HCT116 (cell line): Measurements from ENCODE around the gene RCN2. TPM values are rescaled to one million over a fixed set of nuclear protein-coding genes. Genes with fewer than 3 reads are reported as not detected.

ENCODE experiments used
- ATAC-seq: fragments of 200-7000 bp; cut with Tn5 transposase; 2 replicates; pipeline ENCODE4 v1.9.1; 2020; ENCODE audit warnings: mild to moderate bottlenecking, moderate library complexity
- BruUV-seq: library from RNA; stranded (reverse); fragments of 400-500 nt; replicated peaks from 2 replicates; lab custom pipeline; 2021; lab: Mats Ljungman, UMichigan
- CTCF ChIA-PET: fragments of 300-600 bp; sonication (Branson Sonifier 250); formaldehyde crosslinking; loops from one replicate; lab custom pipeline; 2021; ENCODE audit warnings: antibody characterized with exemption; lab: Charles Lee
- POLR2A ChIA-PET: fragments of 300-600, 350-600 bp; sonication (Branson Sonifier 250); formaldehyde crosslinking; loops from one replicate; lab custom pipeline; 2021; ENCODE audit warnings: antibody characterized with exemption; lab: Charles Lee
- RAD21 ChIA-PET, 2 experiments: fragments of 300-600 bp; sonication (Branson Sonifier 250); formaldehyde crosslinking; loops; one replicate each; lab custom pipeline; 2023; ENCODE audit warnings: low total read pairs in 2 of 2; ENCODE audit not compliant: uncharacterized antibody in 2 of 2, unreplicated experiment in 2 of 2, low non-redundant PET in 1 of 2; lab: Charles Lee
- DNase-seq: peaks from one replicate; pipeline ENCODE4 v3.0.0-alpha.2; 2010; ENCODE audit warnings: low read depth, low spot score
- H2AFZ ChIP-seq: fragments of 200-600 bp; shearing (Covaris generic), sonication (generic); 2 replicates; pipeline ENCODE4 v1.6.1; 2017; ENCODE audit warnings: low read depth, mixed run types, mixed read lengths, antibody characterized with exemption, low read length; ENCODE audit not compliant: poor library complexity, severe bottlenecking
- H3K27ac ChIP-seq: 2 replicates; pipeline ENCODE4 v1.5.1; 2012; ENCODE audit warnings: low read depth, low read length
- H3K27me3 ChIP-seq: fragments of 200-600 bp; sonication (generic); 2 replicates; pipeline ENCODE4 v1.6.1; 2016; ENCODE audit warnings: mixed run types, low read length, mixed read lengths; ENCODE audit not compliant: insufficient read depth
- H3K36me3 ChIP-seq, 2 experiments: fragments of 200-500 bp in 1 of 2; fragments of 200-600 bp in 1 of 2; sonication (Bioruptor generic) in 1 of 2; sonication (generic) in 1 of 2; 2 replicates each; pipeline versions ENCODE4 v1.5.1 to v1.6.1; 2014 to 2016; ENCODE audit warnings: low read length in 2 of 2, inconsistent platforms in 1 of 2, mixed read lengths in 1 of 2, mixed run types in 1 of 2; ENCODE audit not compliant: insufficient read depth in 2 of 2, control insufficient read depth in 1 of 2
- H3K4me1 ChIP-seq, 2 experiments: fragments of 200-600 bp in 1 of 2; sonication (generic) in 1 of 2; 2 replicates each; pipeline versions ENCODE4 v1.5.1 to v1.6.1; 2012 to 2017; ENCODE audit warnings: low read length in 2 of 2, inconsistent platforms in 1 of 2, mild to moderate bottlenecking in 1 of 2, mixed read lengths in 1 of 2, mixed run types in 1 of 2, moderate library complexity in 1 of 2; ENCODE audit not compliant: insufficient read depth in 2 of 2, control insufficient read depth in 1 of 2
- H3K4me2 ChIP-seq: fragments of 200-600 bp; sonication (generic); 2 replicates; pipeline ENCODE4 v1.6.1; 2017; ENCODE audit warnings: mixed run types, low read length, mixed read lengths
- H3K4me3 ChIP-seq, 2 experiments: fragments of 200-600 bp in 1 of 2; sonication (generic) in 1 of 2; replicated peaks in 1 of 2; 2 replicates each; pipeline ENCODE4 v1.5.1; 2011 to 2016; ENCODE audit warnings: low read length in 2 of 2, control low read depth in 1 of 2, low read depth in 1 of 2, mild to moderate bottlenecking in 1 of 2, mixed read lengths in 1 of 2, mixed run types in 1 of 2
- H3K79me2 ChIP-seq: fragments of 200-600 bp; sonication (generic); 2 replicates; pipeline ENCODE4 v1.6.1; 2017; ENCODE audit warnings: mild to moderate bottlenecking, mixed run types, low read length, moderate library complexity, mixed read lengths; ENCODE audit not compliant: insufficient read depth
- H3K9ac ChIP-seq: fragments of 200-600 bp; sonication (generic); 2 replicates; pipeline ENCODE4 v1.6.1; 2016; ENCODE audit warnings: low read length, mixed read lengths
- H3K9me2 ChIP-seq: fragments of 200-600 bp; sonication (generic), shearing (Covaris generic); 2 replicates; pipeline ENCODE4 v1.6.1; 2017; ENCODE audit warnings: mixed run types, mild to moderate bottlenecking, moderate library complexity; ENCODE audit not compliant: insufficient read depth
- H3K9me3 ChIP-seq, 2 experiments: fragments of 200-500 bp in 1 of 2; fragments of 200-600 bp in 1 of 2; sonication (Bioruptor generic) in 1 of 2; sonication (generic) in 1 of 2; 2 replicates each; pipeline ENCODE4 v1.6.1; 2014 to 2017; ENCODE audit warnings: low read length in 2 of 2, mixed read lengths in 2 of 2, inconsistent platforms in 1 of 2, low read depth in 1 of 2, mild to moderate bottlenecking in 1 of 2, mixed run types in 1 of 2, moderate library complexity in 1 of 2; ENCODE audit not compliant: control insufficient read depth in 1 of 2, insufficient read depth in 1 of 2
- H4K20me1 ChIP-seq: fragments of 200-600 bp; sonication (generic), shearing (Covaris generic); 2 replicates; pipeline ENCODE4 v1.6.1; 2017; ENCODE audit warnings: mixed run types, mild to moderate bottlenecking, moderate library complexity; ENCODE audit not compliant: insufficient read depth
- ATF3 ChIP-seq: IDR thresholded peaks from 2 replicates; pipeline ENCODE4 v1.6.1; 2012
- CBX3 ChIP-seq: IDR thresholded peaks from 2 replicates; pipeline ENCODE4 v1.6.1; 2012; ENCODE audit warnings: low read depth
- EGR1 ChIP-seq: IDR thresholded peaks from 2 replicates; pipeline ENCODE4 v1.6.1; 2012; ENCODE audit warnings: low read depth
- ELF1 ChIP-seq: IDR thresholded peaks from 2 replicates; pipeline ENCODE4 v1.6.1; 2012; ENCODE audit warnings: low read depth, borderline replicate concordance
- EZH2 ChIP-seq: fragments of 200-600 bp; sonication (generic); IDR thresholded peaks from 2 replicates; pipeline ENCODE4 v1.6.1; 2017; ENCODE audit warnings: antibody characterized with exemption, mixed run types
- EZH2phosphoT487 ChIP-seq: fragments of 200-600 bp; IDR thresholded peaks from 2 replicates; pipeline ENCODE4 v1.6.1; 2018; ENCODE audit warnings: antibody characterized with exemption, borderline replicate concordance
- FOSL1 ChIP-seq: IDR thresholded peaks from 2 replicates; pipeline ENCODE4 v1.6.1; 2012; ENCODE audit warnings: low read depth
- JUND ChIP-seq: IDR thresholded peaks from 2 replicates; pipeline ENCODE4 v1.6.1; 2012
- MAX ChIP-seq: IDR thresholded peaks from 2 replicates; pipeline ENCODE4 v1.6.1; 2012
- POLR2AphosphoS5 ChIP-seq: IDR thresholded peaks from 2 replicates; pipeline ENCODE4 v1.6.1; 2011; ENCODE audit warnings: mild to moderate bottlenecking, low read depth, low read length, moderate library complexity
- RAD21 ChIP-seq: IDR thresholded peaks from 2 replicates; pipeline ENCODE4 v1.6.1; 2012; ENCODE audit warnings: low read depth, mild to moderate bottlenecking
- REST ChIP-seq: IDR thresholded peaks from 2 replicates; pipeline ENCODE4 v1.6.1; 2012; ENCODE audit warnings: low read depth
- SRF ChIP-seq: IDR thresholded peaks from 2 replicates; pipeline ENCODE4 v1.6.1; 2012; ENCODE audit warnings: low read depth
- TCF7L2 ChIP-seq: IDR thresholded peaks from 2 replicates; pipeline ENCODE4 v1.7.0; 2011; ENCODE audit warnings: borderline replicate concordance, inconsistent platforms; ENCODE audit not compliant: insufficient read depth, insufficient read length; ENCODE audit errors: extremely low read depth
- YY1 ChIP-seq: IDR thresholded peaks from 2 replicates; pipeline ENCODE4 v1.6.1; 2011; ENCODE audit warnings: low read length, low read depth, moderate library complexity, mild to moderate bottlenecking; ENCODE audit not compliant: insufficient replicate concordance; ENCODE audit errors: extremely low read depth
- ZBTB33 ChIP-seq: IDR thresholded peaks from 2 replicates; pipeline ENCODE4 v1.6.1; 2011; ENCODE audit warnings: mild to moderate bottlenecking, low read length, moderate library complexity; ENCODE audit not compliant: insufficient replicate concordance; ENCODE audit errors: extremely low read depth
- ZNF274 ChIP-seq: fragments of 200-500 bp; sonication (Bioruptor generic); IDR thresholded peaks from 2 replicates; pipeline ENCODE4 v1.6.1; 2014; ENCODE audit warnings: mild to moderate bottlenecking, low read depth, low read length, inconsistent platforms
- intact Hi-C: fragments of 100-400 bp; cut with micrococcal nuclease; formaldehyde crosslinking; loops from 2 replicates; pipeline ENCODE4 v1.10.0; 2022
- total RNA-seq: library from RNA; stranded (reverse); gene quantifications from one replicate; pipeline ENCODE4 v1.2.1, GENCODE V29; 2021; ENCODE audit not compliant: unreplicated experiment

Gene RCN2
- total RNA-seq, 1 experiment from 2014 or later = 71.5 TPM

GRCh38 chr15:76939715-76940114, 8.2 kb downstream of the RCN2 start:
- peaks cover 13 to 16% of the 10 kb centered on the region in 2 experiments; a peak in 2 of 4 replicates for H3K36me3 ChIP-seq
- no peaks in the 10 kb centered on the region for H3K4me1 ChIP-seq
- H3K9ac ChIP-seq = no peak overlapping the region
- no peak overlapping the region for H2AFZ ChIP-seq
- H3K27ac ChIP-seq = no peak overlapping the region
- H4K20me1 ChIP-seq = no peaks in the 10 kb centered on the region
- RAD21 ChIA-PET = no interaction called here
- no peak for ATAC-seq
- DNase-seq = no peak
- H3K79me2 ChIP-seq = no peaks in the 10 kb centered on the region
- H3K4me3 ChIP-seq = no peak overlapping the region
- H3K9me2 ChIP-seq = no peaks in the 10 kb centered on the region
- TF ChIP-seq SRF = no peak
- no peak for TF ChIP-seq JUND
- TF ChIP-seq POLR2AphosphoS5 = no peak
- TF ChIP-seq RAD21 = no peak
- TF ChIP-seq YY1 = no peak
- no peak for TF ChIP-seq EZH2phosphoT487
- no peak for TF ChIP-seq CBX3
- no peak for TF ChIP-seq TCF7L2
- TF ChIP-seq EZH2 = no peak
- no peak for TF ChIP-seq ZNF274
- no peak for TF ChIP-seq EGR1
- TF ChIP-seq FOSL1 = no peak
- TF ChIP-seq ATF3 = no peak
- TF ChIP-seq ZBTB33 = no peak
- no peak for TF ChIP-seq MAX
- TF ChIP-seq ELF1 = no peak
- no peak for TF ChIP-seq REST
- no peak overlapping the region for H3K4me2 ChIP-seq
- no peaks in the 10 kb centered on the region for H3K27me3 ChIP-seq
- BruUV-seq = no TSS peak
- POLR2A ChIA-PET = no interaction called here
- no peaks in the 10 kb centered on the region for H3K9me3 ChIP-seq
- CTCF ChIA-PET = interaction anchor here (0.7 kb wide), 1 partner anchor 500 kb away, joined by 3 read pairs; no protein-coding TSS in a partner anchor
- intact Hi-C loops = loop anchor here (10.0 kb wide), 1 partner anchor 555 kb away; no protein-coding TSS in a partner anchor
